PC-3 (cell line): ENCODE data around the gene USP11.

Experiments
- EZH2 ChIP-seq: fragments of 300-600 bp; sonication (generic); IDR thresholded peaks from one replicate; pipeline ENCODE4 v1.6.1; 2017; ENCODE audit warnings: antibody characterized with exemption, mild to moderate bottlenecking, low read length; ENCODE audit not compliant: unreplicated experiment
- TF ChIP-seq, protein P1 (sequence below): fragments of 300-600 bp; sonication (generic); conservative IDR thresholded peaks from 2 replicates; pipeline ENCODE4 v1.5.1; 2017; ENCODE audit warnings: antibody characterized with exemption, low read depth, mild to moderate bottlenecking, low read length

DNA sequence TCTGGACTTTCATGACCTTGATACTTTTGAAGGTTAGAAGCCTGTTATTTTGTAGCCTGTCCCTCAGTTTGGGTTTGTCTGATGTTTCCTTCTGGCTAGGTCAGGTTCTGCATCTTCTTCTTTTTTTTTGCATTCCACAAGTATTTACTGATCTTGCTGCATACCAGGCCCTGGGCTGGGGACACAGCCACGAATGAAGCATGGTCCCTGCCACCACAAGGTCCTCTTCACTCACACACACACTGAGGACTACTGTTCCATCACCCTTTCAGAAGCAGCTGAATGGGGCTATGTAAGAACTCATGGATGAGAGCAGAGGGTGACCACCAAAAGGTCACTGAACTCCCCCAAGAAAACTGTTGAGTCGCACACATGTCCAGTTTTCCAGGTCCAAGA, 39.2 kb downstream of the USP11 start:
- TF ChIP-seq, protein P1, sequence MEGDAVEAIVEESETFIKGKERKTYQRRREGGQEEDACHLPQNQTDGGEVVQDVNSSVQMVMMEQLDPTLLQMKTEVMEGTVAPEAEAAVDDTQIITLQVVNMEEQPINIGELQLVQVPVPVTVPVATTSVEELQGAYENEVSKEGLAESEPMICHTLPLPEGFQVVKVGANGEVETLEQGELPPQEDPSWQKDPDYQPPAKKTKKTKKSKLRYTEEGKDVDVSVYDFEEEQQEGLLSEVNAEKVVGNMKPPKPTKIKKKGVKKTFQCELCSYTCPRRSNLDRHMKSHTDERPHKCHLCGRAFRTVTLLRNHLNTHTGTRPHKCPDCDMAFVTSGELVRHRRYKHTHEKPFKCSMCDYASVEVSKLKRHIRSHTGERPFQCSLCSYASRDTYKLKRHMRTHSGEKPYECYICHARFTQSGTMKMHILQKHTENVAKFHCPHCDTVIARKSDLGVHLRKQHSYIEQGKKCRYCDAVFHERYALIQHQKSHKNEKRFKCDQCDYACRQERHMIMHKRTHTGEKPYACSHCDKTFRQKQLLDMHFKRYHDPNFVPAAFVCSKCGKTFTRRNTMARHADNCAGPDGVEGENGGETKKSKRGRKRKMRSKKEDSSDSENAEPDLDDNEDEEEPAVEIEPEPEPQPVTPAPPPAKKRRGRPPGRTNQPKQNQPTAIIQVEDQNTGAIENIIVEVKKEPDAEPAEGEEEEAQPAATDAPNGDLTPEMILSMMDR: no peak
- no peak for TF ChIP-seq EZH2
